Endothelial cell of umbilical vein (primary cell): ENCODE measurements around the gene ATP4A. TPM values are rescaled to one million over a fixed set of nuclear protein-coding genes. Genes with fewer than 3 reads are reported as not detected.

ENCODE experiments used
- BruUV-seq: library from RNA; stranded (reverse); fragments of 400-500 nt; replicated peaks from 2 replicates; lab custom pipeline; 2021; lab: Mats Ljungman, UMichigan
- CTCF ChIA-PET: fragments of 300-600, 350-600 bp; sonication (Branson Sonifier 250); formaldehyde crosslinking; loops from one replicate; lab custom pipeline; 2021; ENCODE audit warnings: antibody characterized with exemption, inconsistent platforms; lab: Charles Lee
- POLR2A ChIA-PET: fragments of 300-600, 350-600 bp; sonication (Branson Sonifier 250); formaldehyde crosslinking; loops from one replicate; lab custom pipeline; 2021; ENCODE audit warnings: antibody characterized with exemption, inconsistent platforms; lab: Charles Lee
- DNase-seq: peaks from one replicate; pipeline ENCODE4 v3.0.0-alpha.2; 2011; ENCODE audit warnings: low read depth, low spot score
- FAIRE-seq: peaks from 2 replicates; lab custom pipeline; 2011; peaks lifted over from hg19 to GRCh38; lab: Jason Lieb, UNC
- H2AFZ ChIP-seq: 2 replicates; pipeline ENCODE4 v1.6.0; 2012; ENCODE audit warnings: low read depth, low read length, control low read depth, inconsistent platforms
- H3K27ac ChIP-seq: 2 replicates; pipeline ENCODE4 v1.5.1; 2011; ENCODE audit warnings: low read depth, mild to moderate bottlenecking, control low read depth, low read length, moderate library complexity; ENCODE audit not compliant: insufficient read depth
- H3K27me3 ChIP-seq, 2 experiments: 2 replicates each; pipeline versions ENCODE4 v1.6.0 to v1.6.1; 2011; ENCODE audit warnings: low read length in 2 of 2, mixed read lengths in 1 of 2; ENCODE audit not compliant: control insufficient read depth in 2 of 2, insufficient read depth in 2 of 2
- H3K36me3 ChIP-seq, 2 experiments: 2 replicates in 1 of 2; 3 replicates in 1 of 2; pipeline ENCODE4 v1.5.1; 2011; ENCODE audit warnings: low read length in 2 of 2, mild to moderate bottlenecking in 1 of 2, moderate library complexity in 1 of 2; ENCODE audit not compliant: control insufficient read depth in 2 of 2, insufficient read depth in 2 of 2; ENCODE audit errors: extremely low read depth in 1 of 2
- H3K4me1 ChIP-seq: 3 replicates; pipeline ENCODE4 v1.5.1; 2011; ENCODE audit warnings: mild to moderate bottlenecking, low read length; ENCODE audit not compliant: control insufficient read depth, insufficient read depth; ENCODE audit errors: extremely low read depth
- H3K4me2 ChIP-seq: 2 replicates; pipeline ENCODE4 v1.6.1; 2011; ENCODE audit warnings: low read length, control low read depth, mixed read lengths; ENCODE audit not compliant: insufficient read depth
- H3K4me3 ChIP-seq, 3 experiments: fragments of 200-600 bp in 1 of 3; sonication (generic), shearing (Covaris generic) in 1 of 3; replicated peaks in 1 of 3; 2 replicates each; pipeline ENCODE4 v1.5.1; 2011 to 2016; ENCODE audit warnings: control low read depth in 3 of 3, low read length in 3 of 3, mild to moderate bottlenecking in 2 of 3, inconsistent platforms in 1 of 3, low read depth in 1 of 3, moderate library complexity in 1 of 3; ENCODE audit not compliant: insufficient read depth in 1 of 3
- H3K79me2 ChIP-seq: 2 replicates; pipeline ENCODE4 v1.6.0; 2012; ENCODE audit warnings: low read length, inconsistent platforms; ENCODE audit not compliant: control insufficient read depth, insufficient read depth
- H3K9ac ChIP-seq: replicated peaks from 2 replicates; pipeline ENCODE3; 2011; ENCODE audit warnings: low read length, control low read depth; ENCODE audit not compliant: insufficient read depth; ENCODE audit errors: extremely low read depth
- H3K9me1 ChIP-seq: replicated peaks from 3 replicates; pipeline ENCODE4 v1.6.0; 2011; ENCODE audit warnings: mild to moderate bottlenecking, low read length; ENCODE audit not compliant: control insufficient read depth, insufficient read depth; ENCODE audit errors: extremely low read depth
- H3K9me3 ChIP-seq: replicated peaks from 2 replicates; pipeline ENCODE4 v1.5.1; 2012; ENCODE audit warnings: low read length, inconsistent platforms; ENCODE audit not compliant: control insufficient read depth, insufficient read depth
- H4K20me1 ChIP-seq: replicated peaks from 2 replicates; pipeline ENCODE3; 2011; ENCODE audit warnings: mild to moderate bottlenecking, low read length; ENCODE audit not compliant: control insufficient read depth, insufficient read depth; ENCODE audit errors: extremely low read depth
- CTCF ChIP-seq, 2 donors: IDR thresholded peaks; 1 replicate in 1 of 2; 2 replicates in 1 of 2; pipeline ENCODE4 v1.5.1; 2011; ENCODE audit warnings: low read length in 2 of 2, mild to moderate bottlenecking in 2 of 2, moderate library complexity in 2 of 2, control low read depth in 1 of 2, inconsistent platforms in 1 of 2, low read depth in 1 of 2; ENCODE audit not compliant: insufficient read depth in 1 of 2; ENCODE audit errors: extremely low read depth in 1 of 2
- EZH2 ChIP-seq: IDR thresholded peaks from 2 replicates; pipeline ENCODE4 v1.6.1; 2012; ENCODE audit warnings: borderline replicate concordance, low read depth, mild to moderate bottlenecking, moderate library complexity, low read length, inconsistent platforms; ENCODE audit not compliant: severe bottlenecking
- FOS ChIP-seq: IDR thresholded peaks from 2 replicates; pipeline ENCODE4 v1.6.1; 2011; ENCODE audit warnings: mild to moderate bottlenecking, low read length, moderate library complexity, borderline replicate concordance; ENCODE audit not compliant: insufficient read depth
- GATA2 ChIP-seq: IDR thresholded peaks from 2 replicates; pipeline ENCODE4 v1.7.0; 2011; ENCODE audit warnings: low read depth, mild to moderate bottlenecking, moderate library complexity, mixed read lengths, low read length; ENCODE audit not compliant: insufficient read length, insufficient read depth
- JUN ChIP-seq: IDR thresholded peaks from 2 replicates; pipeline ENCODE4 v1.6.1; 2011; ENCODE audit warnings: borderline replicate concordance, low read depth; ENCODE audit not compliant: insufficient read length, insufficient read depth
- MAX ChIP-seq: IDR thresholded peaks from 2 replicates; pipeline ENCODE4 v1.6.1; 2011; ENCODE audit not compliant: insufficient read depth, insufficient read length
- MYC ChIP-seq: IDR thresholded peaks from one replicate; pipeline ENCODE4 v1.6.1; 2011; ENCODE audit warnings: mild to moderate bottlenecking, low read depth, low read length
- POLR2A ChIP-seq: IDR thresholded peaks from 2 replicates; pipeline ENCODE4 v1.6.1; 2012; ENCODE audit warnings: low read depth, mild to moderate bottlenecking, control low read depth, low read length
- POLR2AphosphoS5 ChIP-seq: IDR thresholded peaks from 2 replicates; pipeline ENCODE4 v1.6.1; 2012; ENCODE audit warnings: low read depth, mild to moderate bottlenecking, control low read depth, low read length, moderate library complexity; ENCODE audit not compliant: insufficient read depth
- dilution Hi-C: fragments of 300-500 bp; cut with MboI; formaldehyde crosslinking; loops from one replicate; pipeline ENCODE4 v1.15.0; 2019; ENCODE audit warnings: low sequenced_read_pairs; ENCODE audit not compliant: extremely low pct_ligation_motif_present
- intact Hi-C: fragments of 100-400 bp; cut with micrococcal nuclease; formaldehyde crosslinking; loops from one replicate; pipeline ENCODE4 v1.10.0; 2022
- polyA plus RNA-seq, 4 experiments: library from polyadenylated mRNA; depleted of rRNA in 3 of 4; stranded (reverse) in 3 of 4; unstranded in 1 of 4; fragments of >200 nt; gene quantifications; 2 replicates each; pipeline versions ENCODE4 v1.2.1 to v1.2.3, GENCODE V29; 2011 to 2012; ENCODE audit warnings: missing spikeins in 1 of 4
- total RNA-seq: library from RNA; stranded (reverse); gene quantifications from 2 replicates; pipeline ENCODE4 v1.2.3, GENCODE V29; 2021

ATP4A gene
- total and polyA plus RNA-seq, 2 donors (not counting 3 experiments of a cell fraction or from before 2014, with no cell fraction given), result not detected

DNA sequence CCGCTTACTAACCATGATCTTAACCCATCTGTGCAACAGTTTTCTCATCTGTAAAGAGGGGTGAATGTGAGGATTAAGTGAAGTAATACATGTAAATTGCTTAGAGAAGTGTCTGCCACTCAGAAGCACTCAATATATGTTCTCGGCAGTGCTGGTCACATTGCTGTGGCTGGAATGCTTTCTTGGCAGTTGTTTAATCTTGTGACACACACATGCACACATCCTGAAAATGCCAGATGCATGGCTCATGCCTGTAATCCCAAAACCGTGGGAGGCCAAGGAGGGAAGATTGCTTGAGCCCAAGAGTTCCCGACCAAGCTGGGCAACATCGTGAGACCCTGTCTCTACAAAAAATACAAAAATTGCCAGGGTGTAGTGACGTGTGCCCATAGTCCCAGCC, 45.1 kb downstream of the ATP4A start:
- no peak overlapping the region for H3K27ac ChIP-seq
- FAIRE-seq, result no peak
- peaks cover 4 to 8% of the 10 kb centered on the region in 2 experiments for H3K27me3 ChIP-seq
- TF ChIP-seq FOS (no peak), JUN (no peak), GATA2 (no peak), MAX (no peak), CTCF (IDR thresholded peaks at IDR 0.05; ENCODE audit: extremely low read depth in 1 of 2, insufficient read depth in 1 of 2, low read depth in 1 of 2, low read length in 2 of 2) (no peak), POLR2AphosphoS5 (no peak), POLR2A (no peak), MYC (no peak), EZH2 (no peak)
- no peak for DNase-seq
- no peaks in the 10 kb centered on the region for H3K36me3 ChIP-seq
- no peaks in the 10 kb centered on the region for H4K20me1 ChIP-seq
- no peaks in the 10 kb centered on the region for H3K4me1 ChIP-seq
- H3K9me1 ChIP-seq, result no peaks in the 10 kb centered on the region
- no peaks in the 10 kb centered on the region for H3K79me2 ChIP-seq
- no peak overlapping the region for H3K9ac ChIP-seq
- intact Hi-C loops, result no loop called here
- no TSS peak for BruUV-seq
- CTCF ChIA-PET, result no interaction called here
- no peak overlapping the region for H3K4me3 ChIP-seq
- no peak overlapping the region for H2AFZ ChIP-seq
- dilution Hi-C loops, result no loop called here
- H3K9me3 ChIP-seq, result no peaks in the 10 kb centered on the region
- H3K4me2 ChIP-seq, result no peak overlapping the region
- POLR2A ChIA-PET, result no interaction called here
